PC-3 (cell line): ENCODE measurements around the gene HIVEP3. TPM values are rescaled to one million over a fixed set of nuclear protein-coding genes. Genes with fewer than 3 reads are reported as not detected.

ENCODE experiments used
- ATAC-seq: fragments of 200-7000 bp; cut with Tn5 transposase; 2 replicates; pipeline ENCODE4 v1.9.1; 2020; ENCODE audit warnings: mild to moderate bottlenecking, moderate library complexity
- BruUV-seq: library from RNA; stranded (reverse); fragments of 400-500 nt; replicated peaks from 2 replicates; lab custom pipeline; 2021; lab: Mats Ljungman, UMichigan
- CTCF ChIA-PET: fragments of 300-600 bp; sonication (Branson Sonifier 250); formaldehyde crosslinking; loops from one replicate; lab custom pipeline; 2022; ENCODE audit warnings: antibody characterized with exemption; lab: Charles Lee
- POLR2A ChIA-PET: fragments of 300-600 bp; sonication (Branson Sonifier 250); formaldehyde crosslinking; loops from one replicate; lab custom pipeline; 2022; ENCODE audit warnings: antibody characterized with exemption; ENCODE audit not compliant: unreplicated experiment; lab: Charles Lee
- DNase-seq: peaks from one replicate; pipeline ENCODE4 v3.0.0-alpha.2; 2015
- H2AFZ ChIP-seq: fragments of 300-600 bp; sonication (generic); 2 replicates; pipeline ENCODE4 v1.6.0; 2016; ENCODE audit warnings: antibody characterized with exemption, low read length
- H3F3A ChIP-seq: fragments of 300-600 bp; sonication (generic); one replicate; pipeline ENCODE4 v1.6.0; 2017; ENCODE audit warnings: antibody characterized with exemption, low read length, control low read depth, mild to moderate bottlenecking; ENCODE audit not compliant: unreplicated experiment
- H3K27ac ChIP-seq: fragments of 300-600 bp; sonication (generic); 2 replicates; pipeline ENCODE4 v1.5.1; 2016; ENCODE audit warnings: mild to moderate bottlenecking, low read length
- H3K27me3 ChIP-seq: fragments of 300-600 bp; sonication (generic); 2 replicates; pipeline ENCODE4 v1.6.1; 2016; ENCODE audit warnings: low read length, mixed read lengths
- H3K36me3 ChIP-seq: fragments of 300-600 bp; sonication (generic); 2 replicates; pipeline ENCODE4 v1.6.1; 2016; ENCODE audit warnings: low read depth, mixed run types, low read length, mixed read lengths
- H3K4me1 ChIP-seq: fragments of 300-600 bp; sonication (generic); 2 replicates; pipeline ENCODE4 v1.5.1; 2016; ENCODE audit warnings: low read length; ENCODE audit not compliant: insufficient read depth
- H3K4me2 ChIP-seq: fragments of 300-600 bp; sonication (generic); 2 replicates; pipeline ENCODE4 v1.6.0; 2016; ENCODE audit warnings: low read length
- H3K4me3 ChIP-seq: fragments of 300-600 bp; sonication (generic); 2 replicates; pipeline ENCODE4 v1.5.1; 2016; ENCODE audit warnings: mild to moderate bottlenecking, low read length, mixed read lengths
- H3K79me2 ChIP-seq: fragments of 300-600 bp; sonication (generic); 2 replicates; pipeline ENCODE4 v1.6.1; 2017; ENCODE audit warnings: low read length, mixed read lengths
- H3K9ac ChIP-seq: fragments of 300-600 bp; sonication (generic); 2 replicates; pipeline ENCODE4 v1.6.0; 2016; ENCODE audit warnings: mild to moderate bottlenecking, low read length
- H3K9me2 ChIP-seq: fragments of 300-600 bp; sonication (generic); replicated peaks from 2 replicates; pipeline ENCODE4 v1.6.1; 2016; ENCODE audit warnings: mixed run types, low read length, mixed read lengths
- H3K9me3 ChIP-seq: fragments of 300-600 bp; sonication (generic); 2 replicates; pipeline ENCODE4 v1.6.1; 2016; ENCODE audit warnings: low read length, mixed read lengths
- H4K20me1 ChIP-seq: fragments of 300-600 bp; sonication (generic); 2 replicates; pipeline ENCODE4 v1.6.1; 2016; ENCODE audit warnings: low read length, mixed read lengths
- CTCF ChIP-seq: fragments of 300-600 bp; sonication (generic); conservative IDR thresholded peaks from 2 replicates; pipeline ENCODE4 v1.5.1; 2017; ENCODE audit warnings: antibody characterized with exemption, low read depth, mild to moderate bottlenecking, low read length
- EZH2 ChIP-seq: fragments of 300-600 bp; sonication (generic); IDR thresholded peaks from one replicate; pipeline ENCODE4 v1.6.1; 2017; ENCODE audit warnings: antibody characterized with exemption, mild to moderate bottlenecking, low read length; ENCODE audit not compliant: unreplicated experiment
- EZH2phosphoT487 ChIP-seq: fragments of 300-600 bp; sonication (generic); IDR thresholded peaks from 2 replicates; pipeline ENCODE4 v1.6.1; 2018; ENCODE audit warnings: mild to moderate bottlenecking, antibody characterized with exemption, low read length, borderline replicate concordance
- intact Hi-C: fragments of 100-400 bp; cut with micrococcal nuclease; formaldehyde crosslinking; loops from 2 replicates; pipeline ENCODE4 v1.9.0; 2023
- total RNA-seq: library from RNA; depleted of rRNA; stranded (reverse); fragments of >200 nt; gene quantifications from 2 replicates; pipeline ENCODE4 v1.2.3, GENCODE V29; 2014

Gene HIVEP3
- total RNA-seq, 1 experiment from 2014 or later = 9.8 TPM

- Histone ChIP-seq H3K9ac (peak overlapping the region; percentile 38; the same call in 1 of the 2 replicates), H3K27me3 (no peaks in the 10 kb centered on the region), H3K4me3 (peak overlapping the region; percentile 7; the same call in 1 of the 2 replicates), H3K27ac (peak overlapping the region; percentile 74), H3K9me3 (no peaks in the 10 kb centered on the region), H3K79me2 (peaks cover 61% of the 10 kb centered on the region), H3K4me2 (peak overlapping the region; percentile 65), H3K36me3 (no peaks in the 10 kb centered on the region), H3K4me1 (peaks cover 42% of the 10 kb centered on the region), H3F3A (no peaks in the 10 kb centered on the region), H2AFZ (no peak overlapping the region), H3K9me2 (no peaks in the 10 kb centered on the region), H4K20me1 (no peaks in the 10 kb centered on the region)
- DNase-seq (no peak), ATAC-seq (no peak)
- no peak for TF ChIP-seq EZH2phosphoT487
- TF ChIP-seq CTCF = no peak
- TF ChIP-seq EZH2 = no peak
- ChIA-PET CTCF (no interaction called here), POLR2A (no interaction called here)
- BruUV-seq = no TSS peak
- intact Hi-C loops = no loop called here
These were observed 37.5 kb downstream of the HIVEP3 start for GRCh38 chr1:41880950-41881885.

GRCh38 chr1:41880261-41880660, 38.5 kb downstream of the HIVEP3 start:
- H3K36me3 ChIP-seq = no peaks in the 10 kb centered on the region
- no TSS peak for BruUV-seq
- H3K4me2 ChIP-seq = peak overlapping the region; percentile 65; the same call in 1 of the 2 replicates
- no peaks in the 10 kb centered on the region for H3K9me2 ChIP-seq
- TF ChIP-seq CTCF (no peak), EZH2 (no peak), EZH2phosphoT487 (no peak)
- ChIA-PET POLR2A (no interaction called here), CTCF (no interaction called here)
- H3K27me3 ChIP-seq = no peaks in the 10 kb centered on the region
- intact Hi-C loops = no loop called here
- no peaks in the 10 kb centered on the region for H3F3A ChIP-seq
- no peak overlapping the region for H2AFZ ChIP-seq
- H4K20me1 ChIP-seq = no peaks in the 10 kb centered on the region
- no peaks in the 10 kb centered on the region for H3K9me3 ChIP-seq
- peak overlapping the region; percentile 62 for H3K27ac ChIP-seq
- ATAC-seq = peak; percentile 83
- peaks cover 42% of the 10 kb centered on the region for H3K4me1 ChIP-seq
- H3K79me2 ChIP-seq = peaks cover 56% of the 10 kb centered on the region
- H3K4me3 ChIP-seq = no peak overlapping the region
- peak; percentile 75 for DNase-seq
- H3K9ac ChIP-seq = peak overlapping the region; percentile 21; the same call in 1 of the 2 replicates

- POLR2A ChIA-PET = no interaction called here
- DNase-seq = no peak
- BruUV-seq = no TSS peak
- no peak for TF ChIP-seq EZH2
- no peak for TF ChIP-seq EZH2phosphoT487
- TF ChIP-seq CTCF = no peak
- no peak overlapping the region for H2AFZ ChIP-seq
- intact Hi-C loops = no loop called here
- ATAC-seq = no peak
- H3F3A ChIP-seq = no peaks in the 10 kb centered on the region
- no peaks in the 10 kb centered on the region for H3K9me2 ChIP-seq
- no peak overlapping the region for H3K4me3 ChIP-seq
- H4K20me1 ChIP-seq = no peaks in the 10 kb centered on the region
- peak overlapping the region; percentile 62 for H3K27ac ChIP-seq
- H3K9ac ChIP-seq = peak overlapping the region; percentile 7; the same call in 1 of the 2 replicates
- H3K4me2 ChIP-seq = peak overlapping the region; percentile 65; the same call in 1 of the 2 replicates
- H3K79me2 ChIP-seq = peaks cover 52% of the 10 kb centered on the region
- H3K9me3 ChIP-seq = no peaks in the 10 kb centered on the region
- H3K27me3 ChIP-seq = no peaks in the 10 kb centered on the region
- no peaks in the 10 kb centered on the region for H3K36me3 ChIP-seq
- CTCF ChIA-PET = no interaction called here
- H3K4me1 ChIP-seq = peaks cover 42% of the 10 kb centered on the region
These were observed 39.1 kb downstream of the HIVEP3 start for GRCh38 chr1:41879617-41880016.
